PC-3 (cell line): ENCODE results near the gene THBS2. TPM values are rescaled to one million over a fixed set of nuclear protein-coding genes. Genes with fewer than 3 reads are reported as not detected.

Experiments
- ATAC-seq: fragments of 200-7000 bp; cut with Tn5 transposase; 2 replicates; pipeline ENCODE4 v1.9.1; 2020; ENCODE audit warnings: mild to moderate bottlenecking, moderate library complexity
- BruUV-seq: library from RNA; stranded (reverse); fragments of 400-500 nt; replicated peaks from 2 replicates; lab custom pipeline; 2021; lab: Mats Ljungman, UMichigan
- CTCF ChIA-PET: fragments of 300-600 bp; sonication (Branson Sonifier 250); formaldehyde crosslinking; loops from one replicate; lab custom pipeline; 2022; ENCODE audit warnings: antibody characterized with exemption; lab: Charles Lee
- POLR2A ChIA-PET: fragments of 300-600 bp; sonication (Branson Sonifier 250); formaldehyde crosslinking; loops from one replicate; lab custom pipeline; 2022; ENCODE audit warnings: antibody characterized with exemption; ENCODE audit not compliant: unreplicated experiment; lab: Charles Lee
- DNase-seq: peaks from one replicate; pipeline ENCODE4 v3.0.0-alpha.2; 2015
- H2AFZ ChIP-seq: fragments of 300-600 bp; sonication (generic); 2 replicates; pipeline ENCODE4 v1.6.0; 2016; ENCODE audit warnings: antibody characterized with exemption, low read length
- H3F3A ChIP-seq: fragments of 300-600 bp; sonication (generic); one replicate; pipeline ENCODE4 v1.6.0; 2017; ENCODE audit warnings: antibody characterized with exemption, low read length, control low read depth, mild to moderate bottlenecking; ENCODE audit not compliant: unreplicated experiment
- H3K27ac ChIP-seq: fragments of 300-600 bp; sonication (generic); 2 replicates; pipeline ENCODE4 v1.5.1; 2016; ENCODE audit warnings: mild to moderate bottlenecking, low read length
- H3K27me3 ChIP-seq: fragments of 300-600 bp; sonication (generic); 2 replicates; pipeline ENCODE4 v1.6.1; 2016; ENCODE audit warnings: low read length, mixed read lengths
- H3K36me3 ChIP-seq: fragments of 300-600 bp; sonication (generic); 2 replicates; pipeline ENCODE4 v1.6.1; 2016; ENCODE audit warnings: low read depth, mixed run types, low read length, mixed read lengths
- H3K4me1 ChIP-seq: fragments of 300-600 bp; sonication (generic); 2 replicates; pipeline ENCODE4 v1.5.1; 2016; ENCODE audit warnings: low read length; ENCODE audit not compliant: insufficient read depth
- H3K4me2 ChIP-seq: fragments of 300-600 bp; sonication (generic); 2 replicates; pipeline ENCODE4 v1.6.0; 2016; ENCODE audit warnings: low read length
- H3K4me3 ChIP-seq: fragments of 300-600 bp; sonication (generic); 2 replicates; pipeline ENCODE4 v1.5.1; 2016; ENCODE audit warnings: mild to moderate bottlenecking, low read length, mixed read lengths
- H3K79me2 ChIP-seq: fragments of 300-600 bp; sonication (generic); 2 replicates; pipeline ENCODE4 v1.6.1; 2017; ENCODE audit warnings: low read length, mixed read lengths
- H3K9ac ChIP-seq: fragments of 300-600 bp; sonication (generic); 2 replicates; pipeline ENCODE4 v1.6.0; 2016; ENCODE audit warnings: mild to moderate bottlenecking, low read length
- H3K9me2 ChIP-seq: fragments of 300-600 bp; sonication (generic); replicated peaks from 2 replicates; pipeline ENCODE4 v1.6.1; 2016; ENCODE audit warnings: mixed run types, low read length, mixed read lengths
- H3K9me3 ChIP-seq: fragments of 300-600 bp; sonication (generic); 2 replicates; pipeline ENCODE4 v1.6.1; 2016; ENCODE audit warnings: low read length, mixed read lengths
- H4K20me1 ChIP-seq: fragments of 300-600 bp; sonication (generic); 2 replicates; pipeline ENCODE4 v1.6.1; 2016; ENCODE audit warnings: low read length, mixed read lengths
- CTCF ChIP-seq: fragments of 300-600 bp; sonication (generic); conservative IDR thresholded peaks from 2 replicates; pipeline ENCODE4 v1.5.1; 2017; ENCODE audit warnings: antibody characterized with exemption, low read depth, mild to moderate bottlenecking, low read length
- EZH2 ChIP-seq: fragments of 300-600 bp; sonication (generic); IDR thresholded peaks from one replicate; pipeline ENCODE4 v1.6.1; 2017; ENCODE audit warnings: antibody characterized with exemption, mild to moderate bottlenecking, low read length; ENCODE audit not compliant: unreplicated experiment
- EZH2phosphoT487 ChIP-seq: fragments of 300-600 bp; sonication (generic); IDR thresholded peaks from 2 replicates; pipeline ENCODE4 v1.6.1; 2018; ENCODE audit warnings: mild to moderate bottlenecking, antibody characterized with exemption, low read length, borderline replicate concordance
- intact Hi-C: fragments of 100-400 bp; cut with micrococcal nuclease; formaldehyde crosslinking; loops from 2 replicates; pipeline ENCODE4 v1.9.0; 2023
- total RNA-seq: library from RNA; depleted of rRNA; stranded (reverse); fragments of >200 nt; gene quantifications from 2 replicates; pipeline ENCODE4 v1.2.3, GENCODE V29; 2014

THBS2 gene
- total RNA-seq, 1 experiment from 2014 or later: not detected

DNA sequence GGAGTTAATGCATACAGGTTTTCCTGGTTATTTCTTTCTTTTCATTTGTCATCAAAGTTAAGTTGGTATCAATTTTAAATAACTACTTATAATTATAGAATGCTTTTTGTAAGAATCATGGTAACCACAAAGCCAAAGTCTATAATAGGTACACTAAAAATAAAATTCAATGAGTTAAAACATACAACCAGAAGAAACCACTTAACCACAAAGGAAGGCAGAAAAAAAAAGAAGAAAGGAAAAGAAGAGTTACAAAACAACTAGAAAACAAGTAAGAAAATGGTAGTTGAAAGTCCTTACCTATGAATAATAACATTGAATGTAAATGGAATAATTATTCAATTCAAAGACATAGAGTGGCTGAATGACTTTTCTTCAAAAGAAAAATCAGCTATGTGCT is 45.6 kb downstream of the THBS2 start:
- Histone ChIP-seq H3K27ac (no peak overlapping the region), H4K20me1 (no peaks in the 10 kb centered on the region), H3K9me2 (no peaks in the 10 kb centered on the region), H3K4me3 (no peak overlapping the region), H3K79me2 (no peaks in the 10 kb centered on the region), H3K9ac (no peak overlapping the region), H3K36me3 (no peaks in the 10 kb centered on the region), H3K27me3 (no peaks in the 10 kb centered on the region), H3F3A (no peaks in the 10 kb centered on the region), H3K4me1 (no peaks in the 10 kb centered on the region), H3K4me2 (no peak overlapping the region), H2AFZ (no peak overlapping the region), H3K9me3 (no peaks in the 10 kb centered on the region)
- no peak for DNase-seq
- no peak for ATAC-seq
- POLR2A ChIA-PET: no interaction called here
- intact Hi-C loops: no loop called here
- CTCF ChIA-PET: no interaction called here
- BruUV-seq: no TSS peak
- no peak for TF ChIP-seq EZH2phosphoT487
- TF ChIP-seq CTCF: no peak
- no peak for TF ChIP-seq EZH2

DNA sequence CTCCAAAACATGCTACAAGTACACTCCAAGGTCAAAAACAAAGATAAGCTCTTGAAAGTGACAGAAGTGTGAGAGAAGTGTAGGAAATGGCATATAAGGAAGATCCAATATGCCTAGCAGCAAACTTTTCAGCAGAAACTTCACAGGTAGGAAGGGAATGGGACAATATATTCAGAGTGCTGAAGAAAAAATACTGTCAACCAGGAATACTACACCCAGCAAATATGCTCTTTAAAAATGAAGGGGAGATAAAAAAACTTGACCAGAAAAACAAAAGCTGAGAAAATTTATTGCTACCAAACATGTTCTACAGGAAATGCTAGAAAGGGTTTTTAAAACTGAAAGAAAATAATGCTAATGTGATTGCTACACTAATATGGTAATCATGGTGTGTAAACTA is 46.2 kb downstream of the THBS2 start:
- no peak for ATAC-seq
- TF ChIP-seq EZH2phosphoT487: no peak
- TF ChIP-seq EZH2: no peak
- TF ChIP-seq CTCF: no peak
- H3F3A ChIP-seq: no peaks in the 10 kb centered on the region
- H3K9ac ChIP-seq: no peak overlapping the region
- no peaks in the 10 kb centered on the region for H3K9me3 ChIP-seq
- DNase-seq: no peak
- ChIA-PET POLR2A (no interaction called here), CTCF (no interaction called here)
- H3K27ac ChIP-seq: no peak overlapping the region
- no peaks in the 10 kb centered on the region for H3K79me2 ChIP-seq
- no peaks in the 10 kb centered on the region for H3K4me1 ChIP-seq
- no peak overlapping the region for H3K4me2 ChIP-seq
- no peaks in the 10 kb centered on the region for H3K9me2 ChIP-seq
- no peaks in the 10 kb centered on the region for H3K36me3 ChIP-seq
- no peak overlapping the region for H2AFZ ChIP-seq
- H3K27me3 ChIP-seq: no peaks in the 10 kb centered on the region
- no TSS peak for BruUV-seq
- no peak overlapping the region for H3K4me3 ChIP-seq
- no peaks in the 10 kb centered on the region for H4K20me1 ChIP-seq
- intact Hi-C loops: no loop called here

- no peaks in the 10 kb centered on the region for H3F3A ChIP-seq
Measured at GRCh38 chr6:169205176-169206160, 48.2 kb downstream of the THBS2 start.

More at GRCh38 chr6:169205176-169206160, 48.2 kb downstream of the THBS2 start:
- ChIA-PET CTCF (no interaction called here), POLR2A (no interaction called here)
- Histone ChIP-seq H3K9me2 (no peaks in the 10 kb centered on the region), H3K27ac (no peak overlapping the region), H4K20me1 (no peaks in the 10 kb centered on the region), H3K4me3 (no peak overlapping the region), H3K9me3 (no peaks in the 10 kb centered on the region), H3K4me2 (no peak overlapping the region), H3K79me2 (no peaks in the 10 kb centered on the region), H3K9ac (no peak overlapping the region), H2AFZ (no peak overlapping the region), H3K36me3 (no peaks in the 10 kb centered on the region), H3K4me1 (no peaks in the 10 kb centered on the region), H3K27me3 (no peaks in the 10 kb centered on the region)
- intact Hi-C loops: no loop called here
- ATAC-seq (no peak), DNase-seq (no peak)
- TF ChIP-seq EZH2phosphoT487: no peak
- no peak for TF ChIP-seq EZH2
- TF ChIP-seq CTCF: no peak
- no TSS peak for BruUV-seq
